Stomach (tissue), 4 donors: Measurements from ENCODE around the gene MUC5AC.

ENCODE experiments used
- CTCF ChIP-seq, 7 experiments: fragments of 450-650 bp in 4 of 7; fragments of 200-600 bp in 3 of 7; sonication (generic) in 3 of 7; IDR thresholded peaks; one replicate each; pipeline ENCODE4 v1.5.1; 2016 to 2019; ENCODE audit warnings: antibody characterized with exemption in 7 of 7, control low read depth in 2 of 7, mild to moderate bottlenecking in 1 of 7
- EP300 ChIP-seq: sonication (generic); formaldehyde crosslinking; IDR thresholded peaks from one replicate; pipeline ENCODE4 v1.6.1; 2017; ENCODE audit warnings: antibody characterized with exemption
- POLR2AphosphoS5 ChIP-seq, 3 donors: sonication (generic); formaldehyde crosslinking; IDR thresholded peaks; one replicate each; pipeline ENCODE4 v1.6.1; 2016; ENCODE audit warnings: antibody characterized with exemption in 3 of 3

GRCh38 chr11:1149545-1149944, 8.2 kb upstream of the MUC5AC start:
- TF ChIP-seq CTCF (IDR thresholded peaks at IDR 0.05) (no peak), EP300 (no peak), POLR2AphosphoS5 (IDR thresholded peaks at IDR 0.05) (no peak)
